GM18508 (cell line): ENCODE results near the gene GPT2.
"Not testable (repeated sequence)": the region's sequence is repeated elsewhere in the genome, so short reads cannot be mapped to it uniquely, and the experiment has no call there.

Experiments
- ATAC-seq: cut with Tn5 transposase; IDR thresholded peaks from one replicate; pipeline ENCODE4 v1.9.1; 2021; ENCODE audit warnings: moderate number of reproducible peaks; ENCODE audit not compliant: insufficient read depth, unreplicated experiment

GPT2 gene

GRCh38 chr16:46859719-46860152, 24.4 kb upstream of the GPT2 start:
- ATAC-seq = no peak

GRCh38 chr16:46862555-46863447, 21.4 kb upstream of the GPT2 start:
- ATAC-seq = no peak

GRCh38 chr16:46866286-46866685, 17.9 kb upstream of the GPT2 start:
- no peak for ATAC-seq

- not testable (repeated sequence) for ATAC-seq
Observed at GRCh38 chr16:46867486-46867885, 16.7 kb upstream of the GPT2 start.

- not testable (repeated sequence) for ATAC-seq
Observed at GRCh38 chr16:46868891-46869290, 15.3 kb upstream of the GPT2 start.

GRCh38 chr16:46871597-46871996, 12.6 kb upstream of the GPT2 start:
- ATAC-seq = no peak

GRCh38 chr16:46873201-46873600, 11.0 kb upstream of the GPT2 start:
- no peak for ATAC-seq

GRCh38 chr16:46875243-46875642, 8.9 kb upstream of the GPT2 start:
- no peak for ATAC-seq

- ATAC-seq = no peak
Observed at GRCh38 chr16:46882304-46882939, 1.7 kb upstream of the GPT2 start.

- ATAC-seq = no peak
Observed at GRCh38 chr16:46882940-46883307, 1.2 kb upstream of the GPT2 start.

GRCh38 chr16:46883353-46883689, 841 bp upstream of the GPT2 start:
- no peak for ATAC-seq

- ATAC-seq = no peak
Observed at GRCh38 chr16:46884513-46885293, 541 bp downstream of the GPT2 start.

GRCh38 chr16:46885960-46886763, 2.0 kb downstream of the GPT2 start:
- no peak for ATAC-seq

- ATAC-seq = no peak
Observed at GRCh38 chr16:46886764-46887523, 2.8 kb downstream of the GPT2 start.

GRCh38 chr16:46887524-46887854, 3.3 kb downstream of the GPT2 start:
- no peak for ATAC-seq

GRCh38 chr16:46889245-46889941, 5.2 kb downstream of the GPT2 start:
- ATAC-seq = no peak

- no peak for ATAC-seq
Observed at GRCh38 chr16:46889942-46890300, 5.8 kb downstream of the GPT2 start.

GRCh38 chr16:46891910-46892309, 7.7 kb downstream of the GPT2 start:
- ATAC-seq = no peak

- ATAC-seq = no peak
Observed at GRCh38 chr16:46894036-46894672, 10.0 kb downstream of the GPT2 start.
